GM13977 (cell line): ENCODE data around the gene RIN2.

Experiments
- DNase-seq: peaks from one replicate; pipeline ENCODE4 v3.0.0; 2012; ENCODE audit warnings: low spot score
- in situ Hi-C: fragments of 300-500 bp; cut with MboI; formaldehyde crosslinking; loops from one replicate; pipeline ENCODE4 v1.12.0; 2022; ENCODE audit warnings: low sequenced_read_pairs, low pct_unique_long_range_greater_than_20kb, mixed read lengths, inconsistent platforms; ENCODE audit not compliant: unreplicated experiment
- TF ChIP-seq, protein P1 (sequence below): IDR thresholded peaks from 2 replicates; pipeline ENCODE4 v1.5.1; 2012; ENCODE audit warnings: mild to moderate bottlenecking, control low read depth; ENCODE audit not compliant: insufficient read depth; ENCODE audit errors: extremely low read depth, missing control alignments

The RIN2 gene, protein sequence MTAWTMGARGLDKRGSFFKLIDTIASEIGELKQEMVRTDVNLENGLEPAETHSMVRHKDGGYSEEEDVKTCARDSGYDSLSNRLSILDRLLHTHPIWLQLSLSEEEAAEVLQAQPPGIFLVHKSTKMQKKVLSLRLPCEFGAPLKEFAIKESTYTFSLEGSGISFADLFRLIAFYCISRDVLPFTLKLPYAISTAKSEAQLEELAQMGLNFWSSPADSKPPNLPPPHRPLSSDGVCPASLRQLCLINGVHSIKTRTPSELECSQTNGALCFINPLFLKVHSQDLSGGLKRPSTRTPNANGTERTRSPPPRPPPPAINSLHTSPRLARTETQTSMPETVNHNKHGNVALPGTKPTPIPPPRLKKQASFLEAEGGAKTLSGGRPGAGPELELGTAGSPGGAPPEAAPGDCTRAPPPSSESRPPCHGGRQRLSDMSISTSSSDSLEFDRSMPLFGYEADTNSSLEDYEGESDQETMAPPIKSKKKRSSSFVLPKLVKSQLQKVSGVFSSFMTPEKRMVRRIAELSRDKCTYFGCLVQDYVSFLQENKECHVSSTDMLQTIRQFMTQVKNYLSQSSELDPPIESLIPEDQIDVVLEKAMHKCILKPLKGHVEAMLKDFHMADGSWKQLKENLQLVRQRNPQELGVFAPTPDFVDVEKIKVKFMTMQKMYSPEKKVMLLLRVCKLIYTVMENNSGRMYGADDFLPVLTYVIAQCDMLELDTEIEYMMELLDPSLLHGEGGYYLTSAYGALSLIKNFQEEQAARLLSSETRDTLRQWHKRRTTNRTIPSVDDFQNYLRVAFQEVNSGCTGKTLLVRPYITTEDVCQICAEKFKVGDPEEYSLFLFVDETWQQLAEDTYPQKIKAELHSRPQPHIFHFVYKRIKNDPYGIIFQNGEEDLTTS

DNA sequence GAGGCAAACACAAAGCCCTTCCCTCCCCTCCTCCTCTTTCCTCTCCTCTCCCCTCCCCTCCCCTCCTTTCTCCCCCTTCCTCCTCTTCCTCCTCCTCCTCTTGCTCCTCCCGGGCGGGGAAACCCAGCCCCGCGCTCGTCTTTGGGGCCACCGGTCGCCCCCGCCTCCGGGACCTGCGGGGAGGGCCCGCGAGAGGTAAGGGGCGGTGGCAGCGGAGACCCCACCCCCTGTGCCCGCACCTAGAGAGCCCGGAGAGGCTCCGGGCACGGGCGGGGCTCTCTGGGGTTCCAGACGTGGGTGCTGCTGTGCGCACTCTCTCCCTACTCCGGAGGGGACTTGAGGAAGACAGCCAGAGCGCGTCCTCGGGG, at the start of gene RIN2:
Gene RIN2 (plus strand): TSS at position 126 of the 368 bp plus-strand sequence. CDS start 131,344 bp downstream, outside the sequence.
- TF ChIP-seq, protein P1, sequence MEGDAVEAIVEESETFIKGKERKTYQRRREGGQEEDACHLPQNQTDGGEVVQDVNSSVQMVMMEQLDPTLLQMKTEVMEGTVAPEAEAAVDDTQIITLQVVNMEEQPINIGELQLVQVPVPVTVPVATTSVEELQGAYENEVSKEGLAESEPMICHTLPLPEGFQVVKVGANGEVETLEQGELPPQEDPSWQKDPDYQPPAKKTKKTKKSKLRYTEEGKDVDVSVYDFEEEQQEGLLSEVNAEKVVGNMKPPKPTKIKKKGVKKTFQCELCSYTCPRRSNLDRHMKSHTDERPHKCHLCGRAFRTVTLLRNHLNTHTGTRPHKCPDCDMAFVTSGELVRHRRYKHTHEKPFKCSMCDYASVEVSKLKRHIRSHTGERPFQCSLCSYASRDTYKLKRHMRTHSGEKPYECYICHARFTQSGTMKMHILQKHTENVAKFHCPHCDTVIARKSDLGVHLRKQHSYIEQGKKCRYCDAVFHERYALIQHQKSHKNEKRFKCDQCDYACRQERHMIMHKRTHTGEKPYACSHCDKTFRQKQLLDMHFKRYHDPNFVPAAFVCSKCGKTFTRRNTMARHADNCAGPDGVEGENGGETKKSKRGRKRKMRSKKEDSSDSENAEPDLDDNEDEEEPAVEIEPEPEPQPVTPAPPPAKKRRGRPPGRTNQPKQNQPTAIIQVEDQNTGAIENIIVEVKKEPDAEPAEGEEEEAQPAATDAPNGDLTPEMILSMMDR = no peak
- DNase-seq = no peak

DNA sequence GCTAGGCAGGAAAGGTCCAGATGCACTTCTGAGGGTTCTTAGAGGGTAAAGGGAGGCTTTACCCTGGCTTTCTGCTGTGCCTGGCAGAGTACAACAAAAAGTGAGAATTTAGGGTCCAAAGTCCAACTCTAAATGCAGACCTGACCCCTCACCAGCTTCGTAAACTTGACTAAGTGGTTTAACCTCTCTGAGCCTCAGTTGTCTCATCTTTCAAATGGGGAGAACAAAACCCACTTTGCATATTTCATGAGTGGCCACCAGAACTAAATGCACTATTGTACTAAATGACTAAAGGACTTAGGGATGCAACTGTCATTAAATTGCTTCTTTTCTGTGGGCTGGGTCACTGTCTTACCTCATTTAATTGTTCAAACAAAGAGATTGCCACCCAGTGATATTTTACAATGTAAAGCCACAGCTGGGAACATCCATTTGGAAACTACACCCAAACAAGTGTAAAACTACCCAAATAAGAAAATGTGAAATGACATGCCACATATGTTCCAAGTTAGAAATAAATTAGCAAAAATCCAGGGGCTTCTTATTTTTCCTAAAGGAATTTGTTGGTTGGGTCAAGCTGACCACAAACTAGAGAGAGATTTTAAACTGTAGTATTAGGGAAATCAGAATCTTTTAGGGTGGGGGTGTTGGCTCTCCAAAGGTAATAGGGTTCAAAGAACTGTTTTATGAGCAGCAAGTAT, 48.3 kb upstream of the RIN2 start:
- TF ChIP-seq, protein P1 = no peak
- in situ Hi-C loops = no loop called here
- no peak for DNase-seq

More for the DNA sequence above, at the start of gene RIN2:
- in situ Hi-C loops = no loop called here

DNA sequence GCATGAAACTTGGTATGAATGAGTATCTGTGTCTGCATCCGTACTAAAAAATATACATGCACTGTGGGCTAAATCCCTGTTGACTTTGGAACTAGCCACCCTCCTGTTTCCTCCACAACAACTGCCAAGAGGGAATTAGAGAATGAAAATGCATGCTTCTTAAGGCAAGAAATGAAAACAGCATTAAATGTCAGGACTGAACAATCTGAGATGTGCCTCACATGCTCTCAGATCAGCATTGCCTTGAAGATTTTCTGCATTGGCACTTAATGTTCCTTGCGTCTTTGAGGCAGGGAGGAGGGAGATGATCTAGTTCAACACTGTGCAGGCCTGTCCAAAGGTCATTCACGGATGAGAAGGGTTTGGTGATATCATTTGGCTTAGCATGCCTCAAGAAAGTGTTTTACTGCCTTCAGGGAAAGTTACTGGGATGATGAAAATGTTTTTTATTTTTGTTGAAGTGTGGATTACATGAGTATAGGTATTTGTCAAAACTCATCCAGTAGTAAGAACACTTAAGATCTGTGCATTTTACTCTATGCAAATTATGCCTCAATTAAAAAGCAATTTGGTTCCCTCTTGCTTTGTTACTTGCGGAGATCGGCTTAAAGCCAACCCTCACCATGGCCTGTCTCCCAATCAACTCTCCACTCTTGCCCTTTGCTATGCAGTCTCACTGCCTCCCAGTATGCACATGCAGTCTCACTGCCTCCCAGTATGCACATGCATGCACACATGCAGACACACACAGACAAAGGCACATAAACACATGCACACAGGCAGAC, 47.5 kb upstream of the RIN2 start:
- in situ Hi-C loops = no loop called here
- no peak for DNase-seq
- TF ChIP-seq, protein P1 = no peak

DNA sequence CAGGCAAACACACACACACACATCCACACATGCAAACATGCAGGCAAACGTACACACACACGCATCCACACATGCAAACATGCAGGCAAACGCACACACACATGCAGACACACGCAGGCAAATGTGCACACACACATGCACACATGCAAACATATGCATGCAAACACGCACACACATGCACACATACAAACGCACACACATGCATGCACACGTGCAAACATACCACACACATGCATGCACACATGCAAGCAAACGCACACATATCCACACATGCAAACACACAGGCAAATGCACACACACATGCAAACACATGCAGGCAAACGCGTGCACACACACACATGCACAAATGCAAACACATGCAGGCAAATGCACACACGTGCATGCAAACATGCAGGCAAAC, 46.9 kb upstream of the RIN2 start:
- in situ Hi-C loops = no loop called here
- TF ChIP-seq, protein P1 = no peak
- DNase-seq = no peak

DNA sequence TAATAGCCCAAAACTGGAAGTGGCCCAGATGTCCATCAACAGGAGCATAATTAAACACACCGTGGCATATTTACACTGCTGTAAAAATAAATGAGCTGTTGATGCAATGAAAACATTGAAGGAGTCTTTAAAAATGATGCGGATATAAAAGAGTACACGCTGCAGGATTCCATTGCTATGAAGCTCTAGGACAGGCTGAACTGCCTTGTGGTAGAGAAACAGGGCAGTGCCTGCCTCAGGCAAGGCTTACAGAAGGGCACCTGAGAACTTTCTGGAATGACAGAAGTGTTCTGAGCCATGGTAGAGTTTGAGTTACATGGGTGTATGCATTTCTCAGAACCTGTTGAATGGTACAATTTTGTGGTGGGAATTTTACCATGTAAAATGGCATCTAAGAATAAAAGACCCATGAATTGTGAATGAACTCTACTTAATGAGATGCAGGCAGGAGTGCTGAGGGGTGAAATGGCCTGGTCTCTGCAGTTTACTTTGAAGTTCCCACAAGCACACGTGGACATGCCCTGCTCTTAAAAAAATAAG, 45.3 kb upstream of the RIN2 start:
- in situ Hi-C loops = no loop called here
- TF ChIP-seq, protein P1 = no peak
- DNase-seq = no peak
